Measurements from ENCODE around the gene FGF8.
A peak's percentile ranks its signal among the peaks of the same experiment; 100 is the strongest.
"Not testable (repeated sequence)": the region's sequence is repeated elsewhere in the genome, so short reads cannot be mapped to it uniquely, and the experiment has no call there.

Gene FGF8
- 0 to 0.08 (median 0) reads per million in 4 donors for total RNA-seq

GRCh38 chr10:101775273-101776160 is at the start of gene FGF8:
Gene FGF8, minus strand, starts transcription at chr10:101776114. Its CDS starts 214 bp downstream, at chr10:101775900.
- DNase-seq, result no peak

GRCh38 chr10:101824736-101825135 is 48.8 kb upstream of the FGF8 start:
- DNase-seq, result no peak

GRCh38 chr10:101818872-101819633 is 43.1 kb upstream of the FGF8 start:
- DNase-seq, result no peak

GRCh38 chr10:101818119-101818871 is 42.4 kb upstream of the FGF8 start, which contains the start of gene OGA:
Gene OGA, minus strand, starts transcription at chr10:101818444. Its CDS starts 422 bp downstream, at chr10:101818022.
- DNase-seq, result peak; percentile 97 to 100 (median 98)

GRCh38 chr10:101817337-101818118 is 41.6 kb upstream of the FGF8 start:
- DNase-seq, result peak in 3 of 5 donors; percentile 24 to 34 (median 27)

- no peak for DNase-seq
Observed at GRCh38 chr10:101816913-101817336, 41.0 kb upstream of the FGF8 start.

- DNase-seq, result no peak
Observed at GRCh38 chr10:101816376-101816775, 40.5 kb upstream of the FGF8 start.

GRCh38 chr10:101814466-101815071 is 38.7 kb upstream of the FGF8 start:
- no peak for DNase-seq

GRCh38 chr10:101812606-101813005 is 36.7 kb upstream of the FGF8 start:
- DNase-seq, result no peak

GRCh38 chr10:101807158-101807557 is 31.2 kb upstream of the FGF8 start:
- DNase-seq, result no peak

GRCh38 chr10:101803511-101803910 is 27.6 kb upstream of the FGF8 start:
- DNase-seq, result no peak

- no peak for DNase-seq
Observed at GRCh38 chr10:101797403-101798059, 21.6 kb upstream of the FGF8 start.

- no peak for DNase-seq
Observed at GRCh38 chr10:101793526-101793925, 17.6 kb upstream of the FGF8 start.

- no peak for DNase-seq
Observed at GRCh38 chr10:101789686-101790085, 13.8 kb upstream of the FGF8 start.

GRCh38 chr10:101789231-101789630 is 13.3 kb upstream of the FGF8 start:
- not testable (repeated sequence) for DNase-seq

GRCh38 chr10:101785801-101786200 is 9.9 kb upstream of the FGF8 start:
- DNase-seq, result no peak

- DNase-seq, result no peak
Observed at GRCh38 chr10:101784558-101784957, 8.6 kb upstream of the FGF8 start.

GRCh38 chr10:101783736-101784118 is 7.8 kb upstream of the FGF8 start:
- DNase-seq, result no peak

- peak; percentile 58 to 78 (median 70) for DNase-seq
Observed at GRCh38 chr10:101782811-101783735, 7.2 kb upstream of the FGF8 start, which contains the start of gene NPM3. Gene NPM3, minus strand, starts transcription at chr10:101783446. Its CDS starts 56 bp downstream, at chr10:101783390.

All from T-helper 1 cell (primary cell).